ENCODE data around the gene DYNLT2. TPM values are rescaled to one million over a fixed set of nuclear protein-coding genes. Genes with fewer than 3 reads are reported as not detected.

DYNLT2 gene
- total RNA-seq, 1 experiment from 2014 or later, result 1.7 TPM

DNA sequence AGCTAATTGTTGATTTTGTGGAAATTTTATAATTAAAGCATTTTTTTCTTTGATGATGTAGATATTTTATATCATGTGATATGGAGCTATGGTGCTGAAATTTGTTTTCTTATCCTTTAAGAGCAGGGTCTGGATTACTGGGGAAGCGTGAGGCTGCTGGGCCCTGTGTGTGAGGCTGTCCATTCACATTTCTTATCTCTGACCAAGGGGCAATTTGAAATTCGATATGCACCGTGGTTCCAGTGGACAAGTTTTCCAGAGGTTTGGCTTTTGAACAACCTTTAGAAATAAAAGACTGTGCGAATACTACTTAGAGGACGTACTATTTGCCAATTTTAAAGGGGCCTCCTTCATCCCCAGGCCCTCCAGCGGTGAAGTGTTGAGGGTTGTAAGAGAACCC is 3.8 kb upstream of the DYNLT2 start (continued):
- no peak for TF ChIP-seq ZNF423 (CRISPR knock-in tag; IDR thresholded peaks at IDR 0.05)
- TF ChIP-seq EMX1 (CRISPR knock-in tag; IDR thresholded peaks at IDR 0.05), result no peak
- no peak for TF ChIP-seq TEAD4 (CRISPR knock-in tag; IDR thresholded peaks at IDR 0.05)
- TF ChIP-seq CDX4 (CRISPR knock-in tag; IDR thresholded peaks at IDR 0.05; ENCODE audit: borderline replicate concordance), result no peak
- no peak for TF ChIP-seq ZNF263 (CRISPR knock-in tag; IDR thresholded peaks at IDR 0.05; ENCODE audit: low read depth)
- no peak for TF ChIP-seq FOXP1 (CRISPR knock-in tag; IDR thresholded peaks at IDR 0.05; ENCODE audit: borderline replicate concordance)
- no peak for TF ChIP-seq NFYB (CRISPR knock-in tag; conservative IDR thresholded peaks at IDR 0.05; ENCODE audit: low read depth)
- TF ChIP-seq ZNF396 (CRISPR knock-in tag; IDR thresholded peaks at IDR 0.05; ENCODE audit: borderline replicate concordance), result no peak
- no peak for TF ChIP-seq ZMAT4 (CRISPR knock-in tag; IDR thresholded peaks at IDR 0.05)

GRCh38 chr6:169752074-169752623 is 777 bp upstream of the DYNLT2 start:
- POLR2A ChIA-PET, result interaction anchor here (1.3 to 1.6 kb wide), 3 partner anchors 27 to 50 kb away, joined by 3 to 6 read pairs (median 5); partner anchors contain the start of genes C6orf120 and WDR27

DNA sequence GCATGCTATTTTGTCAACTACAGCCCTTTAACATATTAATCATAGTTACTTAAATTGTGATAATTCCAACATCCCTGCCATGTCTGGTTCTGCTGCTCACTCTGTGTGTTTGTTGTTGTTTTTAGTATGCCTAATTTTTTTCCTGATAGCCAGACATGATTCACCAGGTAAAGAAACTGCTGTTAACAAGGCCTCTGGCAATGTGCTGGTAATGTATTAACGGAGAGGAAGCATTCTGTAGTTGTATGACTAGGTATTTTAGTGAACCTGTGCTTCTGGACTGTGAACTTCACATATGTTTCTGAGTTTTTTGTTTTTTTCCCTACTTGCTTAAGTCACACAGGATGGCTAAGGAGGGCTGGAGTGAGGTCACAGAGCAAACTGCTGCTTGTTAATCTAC is 4.8 kb downstream of the DYNLT2 start:
- ChIA-PET CTCF (no interaction called here), POLR2A (no interaction called here)
- Mint-ChIP-seq H3K9me3 (peaks cover 5% of the 10 kb centered on the region; the same call in 1 of the 2 replicates), H3K4me3 (no peak overlapping the region), H3K36me3 (no peaks in the 10 kb centered on the region), H3K4me1 (peaks cover 7% of the 10 kb centered on the region), H3K27me3 (ENCODE audit: low read depth) (peaks cover 8% of the 10 kb centered on the region), H3K27ac (no peak overlapping the region)
- ATAC-seq (no peak), DNase-seq (ENCODE audit: low spot score) (no peak)
- no peak for TF ChIP-seq ZMAT4 (CRISPR knock-in tag; IDR thresholded peaks at IDR 0.05)
- TF ChIP-seq GABPB1 (CRISPR knock-in tag; IDR thresholded peaks at IDR 0.05), result no peak
- TF ChIP-seq CREM (CRISPR knock-in tag; IDR thresholded peaks at IDR 0.05), result no peak
- no peak for TF ChIP-seq JAZF1 (CRISPR knock-in tag; IDR thresholded peaks at IDR 0.05)
- TF ChIP-seq, protein P1, sequence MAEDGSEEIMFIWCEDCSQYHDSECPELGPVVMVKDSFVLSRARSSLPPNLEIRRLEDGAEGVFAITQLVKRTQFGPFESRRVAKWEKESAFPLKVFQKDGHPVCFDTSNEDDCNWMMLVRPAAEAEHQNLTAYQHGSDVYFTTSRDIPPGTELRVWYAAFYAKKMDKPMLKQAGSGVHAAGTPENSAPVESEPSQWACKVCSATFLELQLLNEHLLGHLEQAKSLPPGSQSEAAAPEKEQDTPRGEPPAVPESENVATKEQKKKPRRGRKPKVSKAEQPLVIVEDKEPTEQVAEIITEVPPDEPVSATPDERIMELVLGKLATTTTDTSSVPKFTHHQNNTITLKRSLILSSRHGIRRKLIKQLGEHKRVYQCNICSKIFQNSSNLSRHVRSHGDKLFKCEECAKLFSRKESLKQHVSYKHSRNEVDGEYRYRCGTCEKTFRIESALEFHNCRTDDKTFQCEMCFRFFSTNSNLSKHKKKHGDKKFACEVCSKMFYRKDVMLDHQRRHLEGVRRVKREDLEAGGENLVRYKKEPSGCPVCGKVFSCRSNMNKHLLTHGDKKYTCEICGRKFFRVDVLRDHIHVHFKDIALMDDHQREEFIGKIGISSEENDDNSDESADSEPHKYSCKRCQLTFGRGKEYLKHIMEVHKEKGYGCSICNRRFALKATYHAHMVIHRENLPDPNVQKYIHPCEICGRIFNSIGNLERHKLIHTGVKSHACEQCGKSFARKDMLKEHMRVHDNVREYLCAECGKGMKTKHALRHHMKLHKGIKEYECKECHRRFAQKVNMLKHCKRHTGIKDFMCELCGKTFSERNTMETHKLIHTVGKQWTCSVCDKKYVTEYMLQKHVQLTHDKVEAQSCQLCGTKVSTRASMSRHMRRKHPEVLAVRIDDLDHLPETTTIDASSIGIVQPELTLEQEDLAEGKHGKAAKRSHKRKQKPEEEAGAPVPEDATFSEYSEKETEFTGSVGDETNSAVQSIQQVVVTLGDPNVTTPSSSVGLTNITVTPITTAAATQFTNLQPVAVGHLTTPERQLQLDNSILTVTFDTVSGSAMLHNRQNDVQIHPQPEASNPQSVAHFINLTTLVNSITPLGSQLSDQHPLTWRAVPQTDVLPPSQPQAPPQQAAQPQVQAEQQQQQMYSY (CRISPR knock-in tag; IDR thresholded peaks at IDR 0.05), result no peak

More at GRCh38 chr6:169752074-169752623, 777 bp upstream of the DYNLT2 start:
- Mint-ChIP-seq H3K4me1 (peaks cover 22% of the 10 kb centered on the region), H3K36me3 (peaks cover 4% of the 10 kb centered on the region), H3K4me3 (peak overlapping the region; percentile 88), H3K27me3 (ENCODE audit: low read depth) (no peaks in the 10 kb centered on the region), H3K27ac (peak overlapping the region; percentile 95), H3K9me3 (no peaks in the 10 kb centered on the region)
- no peak for DNase-seq (ENCODE audit: low spot score)
- no peak for TF ChIP-seq CREB1 (CRISPR knock-in tag; IDR thresholded peaks at IDR 0.05)
- TF ChIP-seq HMGA2 (CRISPR knock-in tag; IDR thresholded peaks at IDR 0.05), result peak; percentile 10; the same call in 1 of the 2 replicates
- no peak for TF ChIP-seq ZNF138 (CRISPR knock-in tag; conservative IDR thresholded peaks at IDR 0.05)
- TF ChIP-seq NFATC4 (CRISPR knock-in tag; IDR thresholded peaks at IDR 0.05), result no peak
- peak; percentile 5 for ATAC-seq
- CTCF ChIA-PET, result interaction anchor here (2.6 kb wide), 1 partner anchor 38 kb away, joined by 11 read pairs; no protein-coding TSS in a partner anchor
